K562 treated with DMSO at 1 percent for 48 hours (cell line): ENCODE measurements around the gene AKR1C3. TPM values are rescaled to one million over a fixed set of nuclear protein-coding genes. Genes with fewer than 3 reads are reported as not detected.

Experiments
- total RNA-seq: library from RNA; unstranded; fragments of 300-600 nt; gene quantifications from 2 replicates; pipeline ENCODE4 v1.2.3, GENCODE V29; 2022; ENCODE audit warnings: low replicate concordance; ENCODE audit errors: extremely low read depth

The AKR1C3 gene
- total RNA-seq: not detected in 2 replicates

GRCh38 chr10:5094265-5095205, at the start of gene AKR1C3:
Gene AKR1C3, plus strand, starts transcription at chr10:5094414. Its CDS starts 31 bp downstream, at chr10:5094445.

Other genes starting within 250 kb of the AKR1C3 start
- not detected in 2 replicates for gene AKR1C1, start 131.0 kb upstream of the AKR1C3 start, total RNA-seq
- 129 TPM in 1 of 2 replicates, not detected in the other for gene AKR1C2, start 90.6 kb upstream of the AKR1C3 start, total RNA-seq
- gene AKR1C8, start 90.7 kb downstream of the AKR1C3 start, total RNA-seq: not detected in 2 replicates
- not detected in 2 replicates for gene AKR1C4, start 102.4 kb downstream of the AKR1C3 start, total RNA-seq